HG02884 (cell line): ENCODE measurements around the gene NRN1.

ENCODE experiments used
- ATAC-seq: cut with Tn5 transposase; IDR thresholded peaks from one replicate; pipeline ENCODE4 v1.9.1; 2021; ENCODE audit warnings: mild to moderate bottlenecking, moderate library complexity; ENCODE audit not compliant: unreplicated experiment

NRN1 gene

GRCh38 chr6:6002848-6003620 lies 3.7 kb downstream of the NRN1 start:
- no peak for ATAC-seq

- no peak for ATAC-seq
These were observed 4.5 kb downstream of the NRN1 start for GRCh38 chr6:6002005-6002847.

DNA sequence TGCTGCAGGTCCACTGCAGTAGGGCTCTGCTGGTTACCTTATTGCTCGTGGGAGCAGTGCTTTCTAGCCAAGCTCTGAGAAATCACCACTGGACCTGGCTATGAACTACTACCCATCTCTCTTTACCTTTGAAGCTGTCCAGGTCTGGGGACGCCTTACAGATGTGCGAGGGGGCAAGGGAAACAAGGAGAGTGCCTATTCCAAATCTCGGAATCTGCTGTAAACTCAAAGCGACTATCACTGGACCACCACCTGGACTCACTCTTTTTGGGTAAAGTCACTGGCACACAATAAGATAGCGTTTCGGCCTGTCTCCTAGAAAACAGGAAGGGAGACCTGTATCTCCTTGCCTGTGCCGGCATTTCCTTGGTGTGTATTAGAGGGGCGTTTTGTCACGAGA lies 5.3 kb downstream of the NRN1 start:
- ATAC-seq: no peak

GRCh38 chr6:5999688-6000608 lies 6.8 kb downstream of the NRN1 start:
- ATAC-seq: no peak

GRCh38 chr6:5998711-5999687 lies 7.7 kb downstream of the NRN1 start:
- no peak for ATAC-seq

DNA sequence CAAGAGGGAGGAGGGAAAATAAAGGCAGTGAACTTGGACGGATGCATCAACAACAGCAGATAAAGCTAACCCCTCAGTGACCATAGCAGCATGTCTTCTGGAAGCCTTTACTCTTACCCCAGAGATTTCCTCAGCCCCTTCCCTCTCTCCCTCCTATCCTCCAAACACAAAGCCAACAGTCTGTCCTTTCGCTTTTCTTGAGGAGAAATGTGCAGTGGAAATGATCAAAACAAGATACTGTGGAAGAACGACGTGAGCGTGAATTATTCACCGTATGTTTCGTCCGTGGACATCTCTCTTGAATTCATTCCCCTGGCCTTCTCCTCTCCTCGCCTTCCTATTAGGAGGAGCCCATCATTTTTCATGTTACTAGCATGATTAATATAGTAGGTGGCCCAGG lies 8.5 kb downstream of the NRN1 start:
- no peak for ATAC-seq

- ATAC-seq: no peak
These were observed 9.2 kb downstream of the NRN1 start for GRCh38 chr6:5997420-5997987.

DNA sequence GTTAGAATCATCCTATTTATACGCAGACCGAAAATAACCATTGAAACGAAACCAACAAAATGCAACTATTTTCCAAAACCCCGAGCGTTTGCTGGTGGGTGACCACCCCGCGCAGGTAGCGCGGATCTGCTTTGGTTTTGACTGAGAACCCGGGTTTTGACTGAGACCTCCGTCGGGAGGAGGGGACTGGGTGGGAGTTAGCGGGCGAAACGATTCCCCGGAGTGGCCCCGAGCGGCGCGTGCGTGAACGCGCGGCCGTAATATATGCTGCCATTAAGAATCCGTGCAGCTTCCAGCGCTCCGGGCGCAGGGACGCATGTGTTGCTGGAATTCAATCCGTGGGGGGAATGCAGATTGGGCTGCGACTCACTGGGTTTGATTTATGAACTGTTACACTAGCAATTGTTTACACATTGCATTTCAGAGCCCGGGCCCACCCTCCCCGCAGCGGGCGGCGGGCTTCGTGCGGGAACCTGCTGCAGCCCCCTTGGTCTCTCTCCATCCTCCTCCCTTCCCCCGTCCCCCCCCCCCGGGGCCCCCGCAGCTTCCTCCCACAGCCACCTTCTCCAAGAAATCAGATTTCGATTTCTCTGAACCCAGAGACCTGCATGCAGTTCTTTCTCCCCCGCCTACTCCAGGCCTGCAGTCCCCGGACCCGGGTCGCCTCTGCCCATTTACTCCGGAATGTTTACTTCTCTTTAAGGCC lies 9.9 kb downstream of the NRN1 start:
- no peak for ATAC-seq

GRCh38 chr6:5995949-5996713 lies 10.6 kb downstream of the NRN1 start:
- no peak for ATAC-seq

GRCh38 chr6:5995658-5995948 lies 11.1 kb downstream of the NRN1 start:
- ATAC-seq: no peak

DNA sequence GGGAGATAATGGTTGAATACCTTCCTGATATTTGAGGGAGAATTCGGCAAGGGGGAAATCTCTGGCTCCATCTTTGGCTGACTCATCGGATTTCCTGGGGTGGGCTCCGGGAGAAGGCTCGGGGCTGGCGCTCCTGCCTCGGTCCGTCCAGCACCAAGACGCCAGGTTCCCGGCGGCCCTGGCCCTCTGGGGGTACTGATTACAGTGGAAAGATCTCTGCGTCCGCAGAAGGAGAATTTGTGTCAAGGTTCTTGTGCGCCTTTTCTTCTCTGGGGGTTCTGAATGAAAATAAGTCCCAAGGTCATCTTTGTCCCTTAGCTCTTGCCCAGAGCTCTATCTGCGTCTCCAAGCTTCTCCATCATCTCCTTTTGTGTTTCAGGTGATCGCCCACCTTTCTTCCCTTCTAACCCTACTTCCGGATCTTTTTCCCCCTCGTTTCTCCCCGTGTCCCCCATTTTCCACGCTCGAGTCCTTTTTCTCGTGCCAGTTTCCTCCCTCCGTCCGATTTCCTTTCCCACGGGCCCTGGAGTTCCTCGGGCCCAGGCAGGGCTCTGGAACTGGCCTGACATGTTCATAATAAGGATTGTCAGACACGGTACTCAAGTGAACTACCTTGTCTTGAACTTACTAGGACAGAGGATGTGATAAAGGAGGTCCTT lies 11.6 kb downstream of the NRN1 start:
- ATAC-seq: no peak

- ATAC-seq: no peak
These were observed 12.3 kb downstream of the NRN1 start for GRCh38 chr6:5994234-5994998.

- ATAC-seq: no peak
These were observed 14.0 kb downstream of the NRN1 start for GRCh38 chr6:5992551-5993225.

DNA sequence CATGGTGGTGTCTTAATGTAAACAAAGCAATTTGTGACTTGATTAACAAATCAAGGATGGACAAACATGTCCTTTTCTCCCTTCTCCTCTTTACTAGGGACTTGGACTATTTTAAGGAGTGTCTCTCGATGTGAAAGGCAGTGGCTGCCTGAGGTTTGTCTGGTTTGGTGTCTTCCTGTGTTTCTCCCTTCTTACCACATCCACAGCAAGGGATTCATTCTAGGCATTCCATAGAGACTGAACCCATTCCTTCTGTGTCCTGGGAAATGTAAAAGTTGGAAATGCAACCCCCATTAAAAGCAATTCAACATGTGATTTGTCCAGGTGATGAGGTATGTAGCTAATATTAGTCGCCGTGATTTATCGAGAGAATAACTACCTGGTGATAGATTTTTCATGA lies 15.9 kb downstream of the NRN1 start:
- no peak for ATAC-seq

DNA sequence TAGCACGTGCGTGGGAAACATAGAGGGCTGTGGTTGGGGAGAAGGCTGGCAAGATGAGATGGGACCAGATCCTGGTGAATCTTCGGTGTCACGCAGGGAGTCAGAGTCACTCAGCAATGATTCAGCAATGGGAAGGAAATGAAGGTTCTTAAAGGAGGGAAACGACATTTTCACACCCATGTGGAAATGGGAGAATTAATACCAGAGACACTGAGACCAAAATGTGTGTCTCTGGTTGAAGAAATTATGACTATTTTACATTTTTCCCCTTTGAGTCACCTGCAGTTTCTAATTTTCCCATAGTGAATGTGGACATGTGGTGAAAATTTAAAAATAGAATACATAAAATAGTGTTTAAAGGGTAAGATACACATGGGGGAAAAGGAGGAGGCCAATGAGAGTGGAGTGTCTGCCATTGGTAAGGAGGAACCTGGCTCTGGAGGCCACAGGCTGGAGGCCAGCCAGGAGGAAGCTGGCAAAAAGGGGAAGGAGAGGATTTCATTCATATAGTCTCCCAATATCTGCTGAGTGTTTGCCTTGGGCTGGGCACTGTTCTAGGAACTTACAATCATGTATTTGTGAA lies 17.5 kb downstream of the NRN1 start:
- ATAC-seq: no peak

- ATAC-seq: no peak
These were observed 19.9 kb downstream of the NRN1 start for GRCh38 chr6:5986861-5987260.
